Measurements from ENCODE around the gene PACRG.

- TF ChIP-seq CTCF (IDR thresholded peaks at IDR 0.05) (no peak), POLR2A (IDR thresholded peaks at IDR 0.05) (no peak)
These were observed 593.0 kb downstream of the PACRG start for GRCh38 chr6:163320804-163321203.

All from prostate gland (tissue), 2 donors.